ENCODE measurements around the gene S100A13.

DNA sequence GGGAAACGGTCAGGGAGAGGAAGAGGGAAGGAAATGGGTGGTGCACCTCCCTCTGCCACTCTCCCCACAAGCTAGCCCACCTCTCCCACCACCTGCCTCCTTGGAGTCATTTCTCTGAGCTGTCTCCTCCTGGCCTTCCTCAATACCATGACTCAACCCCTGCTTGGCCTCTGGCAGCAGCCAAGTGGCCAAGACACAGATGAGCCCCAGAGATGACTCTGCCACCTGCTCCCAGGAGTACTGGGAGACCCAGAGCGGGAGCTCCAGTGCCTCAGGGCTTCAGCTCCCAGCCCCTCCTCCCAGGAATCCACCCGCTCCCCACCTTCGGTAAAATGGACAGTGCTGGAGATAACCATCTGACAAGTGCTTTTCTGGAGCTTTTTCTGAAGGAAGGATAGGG, 17.0 kb downstream of the S100A13 start:
- TF ChIP-seq, protein P1, sequence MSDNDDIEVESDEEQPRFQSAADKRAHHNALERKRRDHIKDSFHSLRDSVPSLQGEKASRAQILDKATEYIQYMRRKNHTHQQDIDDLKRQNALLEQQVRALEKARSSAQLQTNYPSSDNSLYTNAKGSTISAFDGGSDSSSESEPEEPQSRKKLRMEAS (IDR thresholded peaks at IDR 0.05; ENCODE audit: low read depth, low read length), result no peak
- TF ChIP-seq TBL1XR1 (IDR thresholded peaks at IDR 0.05; ENCODE audit: low read depth, low read length) (no peak), SPI1 (IDR thresholded peaks at IDR 0.05; ENCODE audit: borderline replicate concordance, insufficient read depth, low read depth, low read length) (no peak), POLR2AphosphoS5 (IDR thresholded peaks at IDR 0.05; ENCODE audit: low read length) (no peak), SIN3A (IDR thresholded peaks at IDR 0.05; ENCODE audit: low read depth, low read length) (no peak)
- TF ChIP-seq, protein P2, sequence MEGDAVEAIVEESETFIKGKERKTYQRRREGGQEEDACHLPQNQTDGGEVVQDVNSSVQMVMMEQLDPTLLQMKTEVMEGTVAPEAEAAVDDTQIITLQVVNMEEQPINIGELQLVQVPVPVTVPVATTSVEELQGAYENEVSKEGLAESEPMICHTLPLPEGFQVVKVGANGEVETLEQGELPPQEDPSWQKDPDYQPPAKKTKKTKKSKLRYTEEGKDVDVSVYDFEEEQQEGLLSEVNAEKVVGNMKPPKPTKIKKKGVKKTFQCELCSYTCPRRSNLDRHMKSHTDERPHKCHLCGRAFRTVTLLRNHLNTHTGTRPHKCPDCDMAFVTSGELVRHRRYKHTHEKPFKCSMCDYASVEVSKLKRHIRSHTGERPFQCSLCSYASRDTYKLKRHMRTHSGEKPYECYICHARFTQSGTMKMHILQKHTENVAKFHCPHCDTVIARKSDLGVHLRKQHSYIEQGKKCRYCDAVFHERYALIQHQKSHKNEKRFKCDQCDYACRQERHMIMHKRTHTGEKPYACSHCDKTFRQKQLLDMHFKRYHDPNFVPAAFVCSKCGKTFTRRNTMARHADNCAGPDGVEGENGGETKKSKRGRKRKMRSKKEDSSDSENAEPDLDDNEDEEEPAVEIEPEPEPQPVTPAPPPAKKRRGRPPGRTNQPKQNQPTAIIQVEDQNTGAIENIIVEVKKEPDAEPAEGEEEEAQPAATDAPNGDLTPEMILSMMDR (IDR thresholded peaks at IDR 0.05 in 2 of 3, conservative IDR thresholded peaks at IDR 0.05 in 1 of 3; ENCODE audit: control insufficient read depth in 2 of 3, extremely low read depth in 1 of 3, insufficient read depth in 1 of 3, low read depth in 3 of 3, low read length in 3 of 3), result no peak
- TF ChIP-seq, protein P3, sequence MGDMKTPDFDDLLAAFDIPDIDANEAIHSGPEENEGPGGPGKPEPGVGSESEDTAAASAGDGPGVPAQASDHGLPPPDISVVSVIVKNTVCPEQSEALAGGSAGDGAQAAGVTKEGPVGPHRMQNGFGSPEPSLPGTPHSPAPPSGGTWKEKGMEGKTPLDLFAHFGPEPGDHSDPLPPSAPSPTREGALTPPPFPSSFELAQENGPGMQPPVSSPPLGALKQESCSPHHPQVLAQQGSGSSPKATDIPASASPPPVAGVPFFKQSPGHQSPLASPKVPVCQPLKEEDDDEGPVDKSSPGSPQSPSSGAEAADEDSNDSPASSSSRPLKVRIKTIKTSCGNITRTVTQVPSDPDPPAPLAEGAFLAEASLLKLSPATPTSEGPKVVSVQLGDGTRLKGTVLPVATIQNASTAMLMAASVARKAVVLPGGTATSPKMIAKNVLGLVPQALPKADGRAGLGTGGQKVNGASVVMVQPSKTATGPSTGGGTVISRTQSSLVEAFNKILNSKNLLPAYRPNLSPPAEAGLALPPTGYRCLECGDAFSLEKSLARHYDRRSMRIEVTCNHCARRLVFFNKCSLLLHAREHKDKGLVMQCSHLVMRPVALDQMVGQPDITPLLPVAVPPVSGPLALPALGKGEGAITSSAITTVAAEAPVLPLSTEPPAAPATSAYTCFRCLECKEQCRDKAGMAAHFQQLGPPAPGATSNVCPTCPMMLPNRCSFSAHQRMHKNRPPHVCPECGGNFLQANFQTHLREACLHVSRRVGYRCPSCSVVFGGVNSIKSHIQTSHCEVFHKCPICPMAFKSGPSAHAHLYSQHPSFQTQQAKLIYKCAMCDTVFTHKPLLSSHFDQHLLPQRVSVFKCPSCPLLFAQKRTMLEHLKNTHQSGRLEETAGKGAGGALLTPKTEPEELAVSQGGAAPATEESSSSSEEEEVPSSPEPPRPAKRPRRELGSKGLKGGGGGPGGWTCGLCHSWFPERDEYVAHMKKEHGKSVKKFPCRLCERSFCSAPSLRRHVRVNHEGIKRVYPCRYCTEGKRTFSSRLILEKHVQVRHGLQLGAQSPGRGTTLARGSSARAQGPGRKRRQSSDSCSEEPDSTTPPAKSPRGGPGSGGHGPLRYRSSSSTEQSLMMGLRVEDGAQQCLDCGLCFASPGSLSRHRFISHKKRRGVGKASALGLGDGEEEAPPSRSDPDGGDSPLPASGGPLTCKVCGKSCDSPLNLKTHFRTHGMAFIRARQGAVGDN (IDR thresholded peaks at IDR 0.05), result no peak
